ENCODE measurements around the gene ERICH6.
A peak's percentile ranks its signal among the peaks of the same experiment; 100 is the strongest.

ERICH6 gene

GRCh38 chr3:150751781-150752263 lies 48.1 kb upstream of the ERICH6 start:
- peaks cover 0 to 3% of the 10 kb centered on the region in 2 experiments; a peak in 1 of 3 replicates for H3K36me3 ChIP-seq (ENCODE audit: control insufficient read depth in 2 of 2, insufficient read depth in 1 of 2, low read length in 2 of 2)
- ChIA-PET POLR2A (no interaction called here), CTCF (no interaction called here)
- no peak overlapping the region for H3K4me3 ChIP-seq (ENCODE audit: low read depth, low read length)
- H3K27ac ChIP-seq (ENCODE audit: extremely low read depth, low read depth, low read length) = no peak overlapping the region
- no peak for TF ChIP-seq ZNF398 (tag by site-specific recombination; IDR thresholded peaks at IDR 0.05)
- no peak for TF ChIP-seq ZNF624 (tag by site-specific recombination; IDR thresholded peaks at IDR 0.05)
- TF ChIP-seq MZF1 (tag by site-specific recombination; IDR thresholded peaks at IDR 0.05; ENCODE audit: borderline replicate concordance) = no peak
- TF ChIP-seq ZNF791 (tag by site-specific recombination; IDR thresholded peaks at IDR 0.05) = no peak
- TF ChIP-seq KLF1 (tag by site-specific recombination; IDR thresholded peaks at IDR 0.05) = 0 out of 2 replicates have a peak, but pooled peaks have one; percentile 8
- no peak for TF ChIP-seq ZNF214 (tag by site-specific recombination; IDR thresholded peaks at IDR 0.05; ENCODE audit: borderline replicate concordance)
- TF ChIP-seq ZNF704 (tag by site-specific recombination; IDR thresholded peaks at IDR 0.05) = no peak
- TF ChIP-seq ZFP41 (tag by site-specific recombination; IDR thresholded peaks at IDR 0.05; ENCODE audit: borderline replicate concordance) = no peak
- no peak for TF ChIP-seq ZNF404 (tag by site-specific recombination; IDR thresholded peaks at IDR 0.05)
- TF ChIP-seq SP7 (tag by site-specific recombination; IDR thresholded peaks at IDR 0.05) = 0 out of 2 replicates have a peak, but pooled peaks have one; percentile 13
- TF ChIP-seq ZNF488 (tag by site-specific recombination; IDR thresholded peaks at IDR 0.05) = no peak
- TF ChIP-seq ZNF621 (tag by site-specific recombination; IDR thresholded peaks at IDR 0.05) = no peak
- no peak for TF ChIP-seq ZNF248 (tag by site-specific recombination; IDR thresholded peaks at IDR 0.05)
- TF ChIP-seq KLF9 (tag by site-specific recombination; IDR thresholded peaks at IDR 0.05; ENCODE audit: low read depth) = peak; percentile 29; the same call in 1 of the 2 replicates
- TF ChIP-seq ZBTB20 (tag by site-specific recombination; IDR thresholded peaks at IDR 0.05) = no peak
- TF ChIP-seq ZFP3 (tag by site-specific recombination; IDR thresholded peaks at IDR 0.05; ENCODE audit: low read depth) = no peak
- TF ChIP-seq ZNF580 (tag by site-specific recombination; IDR thresholded peaks at IDR 0.05) = no peak
- no peak for TF ChIP-seq ZNF843 (tag by site-specific recombination; IDR thresholded peaks at IDR 0.05)
- TF ChIP-seq GLI4 (tag by site-specific recombination; IDR thresholded peaks at IDR 0.05) = no peak
- no peaks in the 10 kb centered on the region for H3K9me3 ChIP-seq (ENCODE audit: control insufficient read depth, insufficient read depth, low read depth, low read length)
- peaks cover 11% of the 10 kb centered on the region for H3K4me1 ChIP-seq (ENCODE audit: control insufficient read depth, insufficient read depth, low read length)

- POLR2A ChIA-PET = no interaction called here
- no peak overlapping the region for H3K4me3 ChIP-seq (ENCODE audit: low read depth, low read length)
- CTCF ChIA-PET = no interaction called here
- no peak for TF ChIP-seq ZNF521 (tag by site-specific recombination; IDR thresholded peaks at IDR 0.05)
- TF ChIP-seq GLI4 (tag by site-specific recombination; IDR thresholded peaks at IDR 0.05) = no peak
- TF ChIP-seq ZNF404 (tag by site-specific recombination; IDR thresholded peaks at IDR 0.05) = no peak
- no peak for TF ChIP-seq ZNF433 (tag by site-specific recombination; IDR thresholded peaks at IDR 0.05; ENCODE audit: low read depth)
- no peak for TF ChIP-seq PATZ1 (tag by site-specific recombination; IDR thresholded peaks at IDR 0.05)
- no peak for TF ChIP-seq ZNF133 (tag by site-specific recombination; IDR thresholded peaks at IDR 0.05)
- TF ChIP-seq SCRT2 (tag by site-specific recombination; IDR thresholded peaks at IDR 0.05) = no peak
- no peak for TF ChIP-seq ZNF629 (tag by site-specific recombination; IDR thresholded peaks at IDR 0.05)
- TF ChIP-seq SETDB1 (IDR thresholded peaks at IDR 0.05; ENCODE audit: insufficient read length, low read length) = no peak
- TF ChIP-seq ZNF391 (tag by site-specific recombination; IDR thresholded peaks at IDR 0.05; ENCODE audit: borderline replicate concordance, low read depth) = no peak
- no peak for TF ChIP-seq ZNF155 (tag by site-specific recombination; IDR thresholded peaks at IDR 0.05)
- TF ChIP-seq ZNF558 (tag by site-specific recombination; IDR thresholded peaks at IDR 0.05) = no peak
- TF ChIP-seq ZNF530 (tag by site-specific recombination; IDR thresholded peaks at IDR 0.05; ENCODE audit: low read depth) = no peak
- TF ChIP-seq ZNF23 (tag by site-specific recombination; IDR thresholded peaks at IDR 0.05; ENCODE audit: borderline replicate concordance) = no peak
- H3K27ac ChIP-seq (ENCODE audit: extremely low read depth, low read depth, low read length) = no peak overlapping the region
- H3K36me3 ChIP-seq (ENCODE audit: control insufficient read depth in 2 of 2, insufficient read depth in 1 of 2, low read length in 2 of 2) = no peaks in the 10 kb centered on the region
- H3K9me3 ChIP-seq (ENCODE audit: control insufficient read depth, insufficient read depth, low read depth, low read length) = no peaks in the 10 kb centered on the region
- peaks cover 11% of the 10 kb centered on the region for H3K4me1 ChIP-seq (ENCODE audit: control insufficient read depth, insufficient read depth, low read length)
Measured at GRCh38 chr3:150749255-150749654, 45.5 kb upstream of the ERICH6 start.
